Mucosa of descending colon (tissue), 3 donors: Measurements from ENCODE around the gene AK3. TPM values are rescaled to one million over a fixed set of nuclear protein-coding genes. Genes with fewer than 3 reads are reported as not detected.
"Not testable (repeated sequence)": the region's sequence is repeated elsewhere in the genome, so short reads cannot be mapped to it uniquely, and the experiment has no call there.

Experiments used
- ATAC-seq: fragments of 200-7000 bp; cut with Tn5 transposase; one replicate; pipeline ENCODE4 v1.9.1; 2020; ENCODE audit warnings: mild to moderate bottlenecking, moderate library complexity
- DNase-seq, 3 donors: peaks; one replicate each; pipeline ENCODE4 v3.0.0-alpha.2; 2020
- H3K36me3 ChIP-seq: fragments of 200-600 bp; one replicate; pipeline ENCODE4 v1.8.0; 2021; ENCODE audit warnings: low read depth, mild to moderate bottlenecking
- H3K4me1 ChIP-seq: fragments of 200-600 bp; one replicate; pipeline ENCODE4 v1.8.0; 2021; ENCODE audit warnings: low read depth, mild to moderate bottlenecking
- H3K4me3 ChIP-seq: fragments of 200-600 bp; one replicate; pipeline ENCODE4 v1.8.0; 2021; ENCODE audit warnings: mild to moderate bottlenecking
- H3K9me3 ChIP-seq: fragments of 200-600 bp; one replicate; pipeline ENCODE4 v1.8.0; 2021; ENCODE audit warnings: mild to moderate bottlenecking
- intact Hi-C, 2 donors: fragments of 100-400 bp; cut with DNase I in 1 of 2; cut with micrococcal nuclease in 1 of 2; formaldehyde crosslinking; loops; one replicate each; pipeline versions ENCODE4 v1.11.0 to v1.11.1; 2022; cut with DNase I, micrococcal nuclease
- total RNA-seq, 3 donors: library from RNA; stranded (reverse); fragmentation: NEBNext Ultra II Directional in 2 of 3; extraction: Animal tissue kit (Norgen Biotek cat#: 25700) in 2 of 3; gene quantifications; one replicate each; pipeline versions ENCODE4 v1.2.1 to v1.2.4, GENCODE V29; 2021 to 2023
- TF ChIP-seq, protein P1 (sequence below): fragments of 200-600 bp; IDR thresholded peaks from one replicate; pipeline ENCODE4 v1.8.0; 2022; ENCODE audit warnings: antibody characterized with exemption, mild to moderate bottlenecking
- donor health status: DM: no; HTN: no; CAD: no; lungs with moderate emphysema.
- donor health status: DM: no; HTN: no; CAD: no.
- donor health status: DM: no; HTN: yes; CAD: no.

The AK3 gene
- total RNA-seq, 3 donors from 2014 or later: 71.4 to 86.8 (median 74.0) TPM

GRCh38 chr9:4661165-4661564 lies 79.8 kb downstream of the AK3 start:
- intact Hi-C loops: no loop called here
- DNase-seq (no peak), ATAC-seq (no peak)
- Histone ChIP-seq H3K4me3 (no peak overlapping the region), H3K4me1 (peaks cover 17% of the 10 kb centered on the region), H3K36me3 (no peaks in the 10 kb centered on the region), H3K9me3 (no peaks in the 10 kb centered on the region)
- TF ChIP-seq, protein P1, sequence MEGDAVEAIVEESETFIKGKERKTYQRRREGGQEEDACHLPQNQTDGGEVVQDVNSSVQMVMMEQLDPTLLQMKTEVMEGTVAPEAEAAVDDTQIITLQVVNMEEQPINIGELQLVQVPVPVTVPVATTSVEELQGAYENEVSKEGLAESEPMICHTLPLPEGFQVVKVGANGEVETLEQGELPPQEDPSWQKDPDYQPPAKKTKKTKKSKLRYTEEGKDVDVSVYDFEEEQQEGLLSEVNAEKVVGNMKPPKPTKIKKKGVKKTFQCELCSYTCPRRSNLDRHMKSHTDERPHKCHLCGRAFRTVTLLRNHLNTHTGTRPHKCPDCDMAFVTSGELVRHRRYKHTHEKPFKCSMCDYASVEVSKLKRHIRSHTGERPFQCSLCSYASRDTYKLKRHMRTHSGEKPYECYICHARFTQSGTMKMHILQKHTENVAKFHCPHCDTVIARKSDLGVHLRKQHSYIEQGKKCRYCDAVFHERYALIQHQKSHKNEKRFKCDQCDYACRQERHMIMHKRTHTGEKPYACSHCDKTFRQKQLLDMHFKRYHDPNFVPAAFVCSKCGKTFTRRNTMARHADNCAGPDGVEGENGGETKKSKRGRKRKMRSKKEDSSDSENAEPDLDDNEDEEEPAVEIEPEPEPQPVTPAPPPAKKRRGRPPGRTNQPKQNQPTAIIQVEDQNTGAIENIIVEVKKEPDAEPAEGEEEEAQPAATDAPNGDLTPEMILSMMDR: no peak

GRCh38 chr9:4660665-4661064 lies 80.3 kb downstream of the AK3 start:
- H3K4me3 ChIP-seq, H3K36me3 ChIP-seq, H3K9me3 ChIP-seq, intact Hi-C loops, DNase-seq, ATAC-seq: not testable (repeated sequence)
- H3K4me1 ChIP-seq: peaks cover 17% of the 10 kb centered on the region

Other genes starting within 250 kb of the AK3 start
- gene PLPP6, start 78.9 kb downstream of the AK3 start, total RNA-seq: 10 to 100 TPM in 2 of 3 donors, 1 to 10 TPM in 1; 9.5 to 21.5 (median 17.2) TPM
- 1 to 10 TPM; 4.5 to 4.9 (median 4.7) TPM for gene SPATA6L, start 74.7 kb downstream of the AK3 start, total RNA-seq
- 10 to 100 TPM; 11.1 to 27.1 (median 13.9) TPM for gene CDC37L1, start 61.6 kb downstream of the AK3 start, total RNA-seq
- 10 to 100 TPM; 12.0 to 13.3 (median 12.4) TPM for gene RCL1, start 51.7 kb upstream of the AK3 start, total RNA-seq
- gene JAK2, start 244.1 kb upstream of the AK3 start, total RNA-seq: 10 to 100 TPM; 17.0 to 24.4 (median 17.5) TPM